ENCODE results near the gene PDE6H. TPM values are rescaled to one million over a fixed set of nuclear protein-coding genes. Genes with fewer than 3 reads are reported as not detected.

The PDE6H gene
- total RNA-seq, 4 donors from 2014 or later = not detected

DNA sequence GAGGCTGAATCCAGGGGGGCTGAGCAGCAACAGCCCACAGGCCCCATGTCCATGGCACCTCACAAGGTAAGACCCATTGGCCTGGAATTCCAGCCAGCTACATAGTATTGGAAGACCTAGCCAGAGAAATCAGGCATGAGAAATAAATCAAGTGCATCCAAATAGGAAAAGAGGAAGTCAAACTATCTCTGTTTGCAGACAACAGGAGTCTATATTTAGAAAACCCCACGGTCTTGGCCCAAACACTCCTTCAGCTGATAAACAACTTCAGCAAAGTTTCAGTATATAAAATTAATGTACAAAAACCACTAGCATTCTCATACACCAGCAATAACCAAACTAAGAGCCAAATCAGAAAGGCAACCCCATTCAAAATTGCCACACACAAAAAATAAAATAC is 16.9 kb downstream of the PDE6H start:
- Histone ChIP-seq H3K27me3 (no peaks in the 10 kb centered on the region), H3K27ac (no peak overlapping the region), H3K4me3 (no peak overlapping the region), H3K36me3 (no peaks in the 10 kb centered on the region), H3K9me3 (no peaks in the 10 kb centered on the region), H3K4me1 (no peaks in the 10 kb centered on the region)
- DNase-seq = no peak
- TF ChIP-seq, protein P1, sequence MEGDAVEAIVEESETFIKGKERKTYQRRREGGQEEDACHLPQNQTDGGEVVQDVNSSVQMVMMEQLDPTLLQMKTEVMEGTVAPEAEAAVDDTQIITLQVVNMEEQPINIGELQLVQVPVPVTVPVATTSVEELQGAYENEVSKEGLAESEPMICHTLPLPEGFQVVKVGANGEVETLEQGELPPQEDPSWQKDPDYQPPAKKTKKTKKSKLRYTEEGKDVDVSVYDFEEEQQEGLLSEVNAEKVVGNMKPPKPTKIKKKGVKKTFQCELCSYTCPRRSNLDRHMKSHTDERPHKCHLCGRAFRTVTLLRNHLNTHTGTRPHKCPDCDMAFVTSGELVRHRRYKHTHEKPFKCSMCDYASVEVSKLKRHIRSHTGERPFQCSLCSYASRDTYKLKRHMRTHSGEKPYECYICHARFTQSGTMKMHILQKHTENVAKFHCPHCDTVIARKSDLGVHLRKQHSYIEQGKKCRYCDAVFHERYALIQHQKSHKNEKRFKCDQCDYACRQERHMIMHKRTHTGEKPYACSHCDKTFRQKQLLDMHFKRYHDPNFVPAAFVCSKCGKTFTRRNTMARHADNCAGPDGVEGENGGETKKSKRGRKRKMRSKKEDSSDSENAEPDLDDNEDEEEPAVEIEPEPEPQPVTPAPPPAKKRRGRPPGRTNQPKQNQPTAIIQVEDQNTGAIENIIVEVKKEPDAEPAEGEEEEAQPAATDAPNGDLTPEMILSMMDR (IDR thresholded peaks at IDR 0.05) = no peak
- TF ChIP-seq POLR2A (IDR thresholded peaks at IDR 0.05) = no peak
- intact Hi-C loops (cut with DNase I) = no loop called here
- 53 to 67% methylated on average over 1 of the region's 1 CpG for WGBS, 2 donors

DNA sequence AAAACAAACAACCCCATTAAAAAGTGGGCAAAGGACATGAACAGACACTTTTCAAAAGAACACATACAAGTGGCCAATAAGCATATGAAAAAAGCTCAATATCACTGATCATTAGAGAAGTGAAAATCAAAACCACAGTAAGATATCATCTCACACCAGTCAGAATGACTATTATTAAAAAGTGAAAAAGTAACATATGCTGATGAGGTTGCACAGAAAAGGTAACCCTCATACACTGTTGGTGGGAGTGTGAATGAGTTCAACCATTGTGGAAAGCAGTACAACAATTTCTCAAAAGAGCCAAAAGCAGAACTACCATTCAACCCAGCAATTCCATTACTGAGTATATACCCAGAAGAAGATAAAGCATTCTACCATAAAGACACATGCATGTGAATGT is 18.2 kb downstream of the PDE6H start:
- intact Hi-C loops (cut with DNase I) = no loop called here
- Histone ChIP-seq H3K9me3 (no peaks in the 10 kb centered on the region), H3K27me3 (no peaks in the 10 kb centered on the region), H3K36me3 (no peaks in the 10 kb centered on the region), H3K27ac (no peak overlapping the region), H3K4me1 (peaks cover 0 to 5% (median 3%) of the 10 kb centered on the region in 3 donors), H3K4me3 (no peak overlapping the region)
- TF ChIP-seq, protein P1 (IDR thresholded peaks at IDR 0.05) = no peak
- no peak for DNase-seq

DNA sequence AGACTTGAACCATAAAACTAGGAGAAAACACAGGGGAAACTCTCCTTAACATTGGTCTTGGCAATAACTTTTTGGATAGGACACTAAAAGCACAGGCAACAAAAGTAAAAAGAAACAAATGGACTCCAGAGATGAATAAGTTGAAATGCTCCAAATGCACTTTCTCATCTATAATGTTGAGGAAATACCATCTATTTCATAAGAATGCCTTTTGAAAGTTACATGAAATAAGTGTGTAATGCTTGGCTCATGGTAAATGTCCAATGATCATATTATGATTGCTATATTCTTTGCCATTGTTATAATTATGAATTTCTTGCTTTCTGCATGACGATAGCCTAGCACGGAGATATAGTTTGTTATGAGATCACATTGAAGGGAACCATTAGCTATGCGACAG is 19.8 kb downstream of the PDE6H start:
- DNase-seq = no peak
- no peak for TF ChIP-seq POLR2A (IDR thresholded peaks at IDR 0.05)
- TF ChIP-seq, protein P1 (IDR thresholded peaks at IDR 0.05) = no peak

DNA sequence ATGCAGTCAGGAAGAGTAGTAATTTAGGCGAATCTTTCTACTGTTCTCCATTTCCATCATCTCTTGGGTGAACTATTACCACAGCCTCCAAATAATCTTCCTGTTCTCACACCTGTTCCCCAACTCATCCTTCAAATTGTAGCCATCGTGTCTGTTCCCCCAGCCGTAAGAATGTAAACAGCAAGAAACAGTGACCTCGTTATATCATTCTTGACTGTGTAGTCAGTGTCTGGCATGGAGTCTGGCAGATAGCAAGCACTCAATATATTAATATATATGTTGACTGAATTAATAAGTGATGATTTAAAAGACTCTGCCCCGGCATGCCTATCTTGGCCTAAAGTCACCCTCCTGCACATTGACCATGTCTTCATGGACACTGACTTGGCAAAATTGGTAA is 20.3 kb downstream of the PDE6H start:
- H3K9me3 ChIP-seq = no peaks in the 10 kb centered on the region
- no peak for DNase-seq
- no peak for TF ChIP-seq POLR2A (IDR thresholded peaks at IDR 0.05)
- TF ChIP-seq, protein P1 (IDR thresholded peaks at IDR 0.05) = no peak
- peaks cover 0 to 5% (median 3%) of the 10 kb centered on the region in 3 donors for H3K4me1 ChIP-seq
- no peak overlapping the region for H3K27ac ChIP-seq
- intact Hi-C loops (cut with DNase I) = no loop called here
- WGBS, 2 donors = 76 to 85% methylated on average over 5 of the region's 5 CpGs
- no peaks in the 10 kb centered on the region for H3K36me3 ChIP-seq
- H3K4me3 ChIP-seq = no peak overlapping the region
- H3K27me3 ChIP-seq = no peaks in the 10 kb centered on the region

More for the DNA sequence above, 19.8 kb downstream of the PDE6H start:
- Histone ChIP-seq H3K4me1 (peaks cover 0 to 5% (median 3%) of the 10 kb centered on the region in 3 donors), H3K9me3 (no peaks in the 10 kb centered on the region), H3K27ac (no peak overlapping the region), H3K27me3 (no peaks in the 10 kb centered on the region), H3K36me3 (no peaks in the 10 kb centered on the region), H3K4me3 (no peak overlapping the region)
- WGBS, 2 donors = 88 to 92% methylated on average over 3 of the region's 3 CpGs
- intact Hi-C loops (cut with DNase I) = no loop called here

DNA sequence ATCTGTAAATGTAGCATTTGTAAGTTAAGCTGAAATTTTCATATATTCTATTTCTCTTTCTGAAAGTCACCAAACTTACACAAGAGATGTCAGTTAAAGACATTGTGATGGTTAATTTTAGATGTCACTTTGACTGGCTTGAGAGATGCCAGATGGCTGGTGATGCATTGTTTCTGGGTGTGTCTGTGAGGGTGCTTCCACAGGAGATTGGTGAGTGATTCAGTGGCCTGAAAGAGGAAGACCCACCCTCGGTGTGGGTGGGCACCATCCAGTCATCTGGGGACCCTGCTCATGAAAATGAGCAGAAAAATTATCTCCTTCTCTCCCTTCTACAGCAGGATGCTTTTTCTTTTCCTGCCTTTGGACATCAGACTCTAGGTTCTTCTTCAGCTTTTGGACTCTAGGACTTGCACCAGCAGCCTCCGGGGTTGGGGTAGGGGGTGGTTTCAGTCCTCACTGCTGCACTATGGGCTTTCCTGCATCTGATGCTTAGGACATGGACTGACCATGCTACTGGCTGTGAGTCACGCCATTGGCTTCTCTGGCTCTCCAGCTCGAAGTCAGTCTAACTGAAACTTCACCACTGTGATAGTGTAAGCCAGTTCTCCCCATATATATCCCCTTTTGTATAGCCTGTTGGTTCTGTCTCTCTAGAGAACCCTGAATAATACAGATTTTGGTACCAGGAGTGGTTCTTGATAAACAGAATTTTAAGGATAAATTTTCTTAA is 20.9 kb downstream of the PDE6H start:
- intact Hi-C loops (cut with DNase I) = no loop called here
- WGBS, 2 donors = 53 to 61% methylated on average over 3 to 4 of the region's 4 CpGs
- no peak for DNase-seq
- H3K9me3 ChIP-seq = no peaks in the 10 kb centered on the region
- peaks cover 0 to 7% (median 3%) of the 10 kb centered on the region in 3 donors for H3K4me1 ChIP-seq
- H3K27ac ChIP-seq = no peak overlapping the region
- H3K4me3 ChIP-seq = no peak overlapping the region
- no peak for TF ChIP-seq POLR2A (IDR thresholded peaks at IDR 0.05)
- TF ChIP-seq, protein P1 (IDR thresholded peaks at IDR 0.05) = no peak
- no peaks in the 10 kb centered on the region for H3K27me3 ChIP-seq
- H3K36me3 ChIP-seq = no peaks in the 10 kb centered on the region
